A673 (cell line): Measurements from ENCODE around the gene ANXA5. TPM values are rescaled to one million over a fixed set of nuclear protein-coding genes. Genes with fewer than 3 reads are reported as not detected.

ENCODE experiments used
- BruUV-seq: library from RNA; stranded (reverse); fragments of 400-500 nt; replicated peaks from 2 replicates; lab custom pipeline; 2021; lab: Mats Ljungman, UMichigan
- CTCF ChIA-PET: fragments of 300-600 bp; sonication (Branson Sonifier 250); formaldehyde crosslinking; loops from one replicate; lab custom pipeline; 2022; ENCODE audit warnings: antibody characterized with exemption; lab: Charles Lee
- POLR2A ChIA-PET: fragments of 300-600 bp; sonication (Branson Sonifier 250); formaldehyde crosslinking; loops from one replicate; lab custom pipeline; 2022; ENCODE audit warnings: antibody characterized with exemption; ENCODE audit not compliant: low non-redundant PET; lab: Charles Lee
- DNase-seq: peaks from one replicate; pipeline ENCODE4 v3.0.0-alpha.2; 2015; ENCODE audit warnings: low spot score
- H3K27ac ChIP-seq: fragments of 200-600 bp; sonication (generic); 2 replicates; pipeline ENCODE4 v1.5.1; 2016; ENCODE audit warnings: mixed run types, low read depth, mild to moderate bottlenecking, mixed read lengths, antibody characterized with exemption, low read length; ENCODE audit not compliant: poor library complexity, severe bottlenecking
- H3K27me3 ChIP-seq: fragments of 200-600 bp; sonication (generic); replicated peaks from 2 replicates; pipeline ENCODE4 v1.6.1; 2017; ENCODE audit warnings: mixed run types, low read depth, mild to moderate bottlenecking, mixed read lengths, antibody characterized with exemption, low read length; ENCODE audit not compliant: insufficient read depth, poor library complexity
- H3K36me3 ChIP-seq: fragments of 200-600 bp; sonication (generic); 2 replicates; pipeline ENCODE4 v1.6.1; 2016; ENCODE audit warnings: mixed run types, mild to moderate bottlenecking, mixed read lengths, antibody characterized with exemption, low read length; ENCODE audit not compliant: insufficient read depth, poor library complexity, severe bottlenecking
- H3K4me1 ChIP-seq: fragments of 200-600 bp; sonication (generic); 2 replicates; pipeline ENCODE4 v1.6.1; 2017; ENCODE audit warnings: mixed run types, mild to moderate bottlenecking, mixed read lengths, antibody characterized with exemption, low read length; ENCODE audit not compliant: insufficient read depth, poor library complexity, severe bottlenecking
- H3K4me3 ChIP-seq: fragments of 200-600 bp; sonication (generic); 2 replicates; pipeline ENCODE4 v1.5.1; 2016; ENCODE audit warnings: low read depth, mixed run types, mild to moderate bottlenecking, mixed read lengths, low read length; ENCODE audit not compliant: poor library complexity, severe bottlenecking
- H3K9me3 ChIP-seq: fragments of 200-600 bp; sonication (generic); 2 replicates; pipeline ENCODE4 v1.6.1; 2016; ENCODE audit warnings: mixed run types, low read depth, mild to moderate bottlenecking, mixed read lengths, antibody characterized with exemption, low read length; ENCODE audit not compliant: poor library complexity, severe bottlenecking
- CTCF ChIP-seq: fragments of 300-800, 200-600 bp; sonication (generic); conservative IDR thresholded peaks from 2 replicates; pipeline ENCODE4 v1.5.1; 2017; ENCODE audit warnings: low read depth, mild to moderate bottlenecking, antibody characterized with exemption, low read length, moderate library complexity, mixed read lengths
- EZH2 ChIP-seq: fragments of 200-600 bp; sonication (generic); IDR thresholded peaks from 2 replicates; pipeline ENCODE4 v1.6.1; 2017; ENCODE audit warnings: borderline replicate concordance, low read depth, mild to moderate bottlenecking, mixed read lengths, antibody characterized with exemption, low read length; ENCODE audit not compliant: poor library complexity, severe bottlenecking
- intact Hi-C: fragments of 100-400 bp; cut with micrococcal nuclease; formaldehyde crosslinking; loops from one replicate; pipeline ENCODE4 v1.10.0; 2022; ENCODE audit not compliant: unreplicated experiment
- total RNA-seq: library from RNA; stranded (reverse); gene quantifications from 2 replicates; pipeline ENCODE4 v1.2.3, GENCODE V29; 2021

The ANXA5 gene
- total RNA-seq, 1 experiment from 2014 or later: 389 TPM

GRCh38 chr4:121633653-121634052 is 63.1 kb downstream of the ANXA5 start:
- TF ChIP-seq EZH2: no peak
- TF ChIP-seq CTCF: no peak
- Histone ChIP-seq H3K27me3 (no peaks in the 10 kb centered on the region), H3K4me1 (no peaks in the 10 kb centered on the region), H3K36me3 (no peaks in the 10 kb centered on the region), H3K27ac (no peak overlapping the region), H3K9me3 (no peaks in the 10 kb centered on the region), H3K4me3 (no peak overlapping the region)
- no peak for DNase-seq
- POLR2A ChIA-PET: no interaction called here
- CTCF ChIA-PET: interaction anchor here (0.7 kb wide), 1 partner anchor 150 kb away, joined by 4 read pairs; no protein-coding TSS in a partner anchor
- intact Hi-C loops: no loop called here
- BruUV-seq: no TSS peak

- intact Hi-C loops: no loop called here
- DNase-seq: no peak
- POLR2A ChIA-PET: no interaction called here
- no peaks in the 10 kb centered on the region for H3K4me1 ChIP-seq
- no peak overlapping the region for H3K4me3 ChIP-seq
- no peaks in the 10 kb centered on the region for H3K9me3 ChIP-seq
- no peak overlapping the region for H3K27ac ChIP-seq
- no peak for TF ChIP-seq EZH2
- TF ChIP-seq CTCF: no peak
- no peaks in the 10 kb centered on the region for H3K27me3 ChIP-seq
- CTCF ChIA-PET: no interaction called here
- H3K36me3 ChIP-seq: no peaks in the 10 kb centered on the region
- no TSS peak for BruUV-seq
Observed at GRCh38 chr4:121632636-121633035, 64.1 kb downstream of the ANXA5 start.

Other genes starting within 250 kb of the ANXA5 start
- 0.37 and 0.45 TPM in 2 replicates for gene SMIM43, start 68.2 kb upstream of the ANXA5 start, total RNA-seq
- gene EXOSC9, start 104.3 kb upstream of the ANXA5 start, total RNA-seq: 79.0 and 79.8 TPM in 2 replicates
- gene CCNA2, start 126.9 kb upstream of the ANXA5 start, total RNA-seq: 99.0 and 105 TPM in 2 replicates
- 26.7 and 32.5 TPM in 2 replicates for gene BBS7, start 173.5 kb upstream of the ANXA5 start, total RNA-seq